ENCODE results near the gene E4F1.
"Not testable (repeated sequence)": the region's sequence is repeated elsewhere in the genome, so short reads cannot be mapped to it uniquely, and the experiment has no call there.

Gene E4F1

DNA sequence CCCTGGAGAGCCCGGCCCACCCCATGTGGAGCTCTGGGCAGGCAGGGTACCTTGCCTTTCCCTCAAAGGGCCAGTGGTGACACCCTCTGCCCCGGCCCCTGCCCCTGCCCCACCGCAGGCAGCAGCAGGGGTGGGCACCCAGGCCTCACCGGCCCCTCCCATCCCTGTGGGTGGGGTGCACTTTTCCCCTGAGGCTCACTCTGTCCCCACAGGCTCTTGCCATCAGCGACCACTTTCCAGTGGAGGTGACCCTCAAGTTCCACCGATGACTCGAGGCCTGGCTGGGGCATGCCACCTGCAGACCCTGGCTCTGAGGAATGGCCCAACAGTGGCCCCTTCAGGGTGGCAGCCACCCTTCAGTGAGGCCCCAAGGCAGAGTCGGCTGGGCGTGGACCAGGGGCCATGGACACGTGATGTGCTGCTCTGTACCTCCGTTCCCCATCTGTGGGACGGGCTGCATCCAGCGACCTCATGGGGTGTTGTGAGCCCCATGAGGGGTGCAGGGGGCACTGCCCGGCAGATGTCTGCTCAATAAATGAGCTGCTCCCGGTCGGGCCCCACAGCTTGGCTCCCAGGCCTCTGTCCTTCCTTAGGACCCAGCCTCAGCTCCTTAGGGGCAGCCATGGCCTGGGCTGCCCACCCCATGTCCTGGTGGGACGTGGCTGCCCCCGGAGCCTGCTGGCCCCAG is 14.9 kb downstream of the E4F1 start:
- no peak overlapping the region for H3K4me3 Mint-ChIP-seq
- no peaks in the 10 kb centered on the region for H3K4me1 Mint-ChIP-seq
- DNase-seq (ENCODE audit: low spot score in 2 of 2) (no peak), ATAC-seq (no peak)
- peaks cover 34% of the 10 kb centered on the region for H3K36me3 Mint-ChIP-seq
- no peak overlapping the region for H3K27ac Mint-ChIP-seq
- no peaks in the 10 kb centered on the region for H3K9me3 Mint-ChIP-seq

DNA sequence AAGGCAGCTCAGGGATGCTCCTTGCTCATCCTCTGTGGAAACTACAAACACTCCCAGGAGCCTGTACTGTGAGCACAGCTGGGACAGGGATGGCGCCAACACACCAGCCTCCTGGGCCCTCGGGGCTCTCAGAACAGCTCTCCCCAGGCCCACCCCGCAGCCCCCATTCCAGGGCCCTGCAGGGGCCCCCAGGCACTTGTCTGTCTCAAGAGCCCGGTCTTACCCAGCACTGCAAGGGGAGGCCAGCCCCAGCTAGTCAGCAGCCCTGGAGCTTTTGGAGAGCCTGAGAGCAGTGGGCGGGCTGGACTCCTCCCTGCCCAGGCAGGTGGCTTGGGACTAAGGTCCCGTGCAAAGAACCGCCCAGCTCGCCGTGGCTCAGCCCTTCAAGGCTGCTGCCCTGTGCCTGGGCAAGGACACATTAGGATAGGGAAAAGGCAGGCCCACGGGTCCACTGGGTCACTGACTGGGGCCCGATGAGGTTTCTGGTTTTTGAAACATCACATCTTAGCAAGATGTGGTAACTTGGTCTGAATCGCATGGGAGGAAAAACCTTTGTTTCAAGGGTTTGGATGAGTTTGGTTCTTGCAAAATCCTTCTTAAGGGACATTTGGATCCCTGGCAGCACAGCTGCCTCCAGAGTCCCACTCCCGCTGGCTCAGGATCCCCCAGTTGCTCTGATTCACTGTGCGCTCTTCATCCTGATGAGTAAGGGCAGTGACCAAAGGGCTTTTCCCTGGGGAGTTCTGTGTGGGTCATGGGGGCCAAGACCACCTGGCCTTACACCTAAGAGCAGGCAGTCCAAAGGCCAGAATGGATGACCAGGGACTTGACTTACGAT is 15.7 kb downstream of the E4F1 start:
- ATAC-seq (no peak), DNase-seq (ENCODE audit: low spot score in 2 of 2) (no peak)
- H3K27ac Mint-ChIP-seq: no peak overlapping the region
- H3K36me3 Mint-ChIP-seq: peaks cover 28% of the 10 kb centered on the region
- H3K9me3 Mint-ChIP-seq: no peaks in the 10 kb centered on the region
- no peak overlapping the region for H3K4me3 Mint-ChIP-seq
- no peaks in the 10 kb centered on the region for H3K4me1 Mint-ChIP-seq

GRCh38 chr16:2240331-2240730 is 16.9 kb downstream of the E4F1 start:
- H3K4me3 Mint-ChIP-seq, H3K27ac Mint-ChIP-seq, H3K4me1 Mint-ChIP-seq: not testable (repeated sequence)

DNA sequence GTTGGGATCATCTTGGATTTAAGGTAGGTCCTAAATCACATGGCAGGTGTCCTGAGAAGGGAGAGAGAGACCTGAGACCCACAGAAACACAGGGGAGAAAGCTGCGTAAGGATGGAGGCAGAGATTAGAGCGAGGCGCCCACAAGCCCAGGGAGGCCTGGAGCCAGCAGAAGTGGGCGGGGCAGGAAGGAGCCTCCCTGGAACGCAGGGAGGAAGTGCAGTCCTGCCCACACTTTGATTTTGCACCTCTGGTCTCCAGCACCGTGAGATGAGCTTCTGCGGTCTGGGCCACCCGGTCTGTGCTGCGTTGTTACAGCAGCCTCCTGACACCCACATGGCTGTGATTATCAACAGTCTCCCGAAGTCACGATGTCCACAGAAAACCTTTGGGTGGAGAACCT is 19.2 kb downstream of the E4F1 start:
- Mint-ChIP-seq H3K36me3 (peaks cover 40% of the 10 kb centered on the region), H3K27ac (peak overlapping the region; percentile 26)
- ATAC-seq: no peak

More at GRCh38 chr16:2240331-2240730, 16.9 kb downstream of the E4F1 start:
- peaks cover 25% of the 10 kb centered on the region for H3K36me3 Mint-ChIP-seq
- H3K9me3 Mint-ChIP-seq; DNase-seq (ENCODE audit: low spot score in 2 of 2); ATAC-seq: not testable (repeated sequence)

GRCh38 chr16:2243031-2243528 is 19.7 kb downstream of the E4F1 start:
- ATAC-seq: no peak
- peaks cover 45% of the 10 kb centered on the region for H3K36me3 Mint-ChIP-seq

More for the DNA sequence above, 19.2 kb downstream of the E4F1 start:
- H3K4me1 Mint-ChIP-seq: no peaks in the 10 kb centered on the region
- H3K4me3 Mint-ChIP-seq: no peak overlapping the region
- no peaks in the 10 kb centered on the region for H3K9me3 Mint-ChIP-seq
- DNase-seq (ENCODE audit: low spot score in 2 of 2): no peak

GRCh38 chr16:2243781-2244180 is 20.4 kb downstream of the E4F1 start:
- no peak for ATAC-seq
- no peak for DNase-seq (ENCODE audit: low spot score in 2 of 2)
- Mint-ChIP-seq H3K4me3 (no peak overlapping the region), H3K9me3 (no peaks in the 10 kb centered on the region), H3K4me1 (no peaks in the 10 kb centered on the region), H3K36me3 (peaks cover 48% of the 10 kb centered on the region), H3K27ac (no peak overlapping the region)

More at GRCh38 chr16:2243031-2243528, 19.7 kb downstream of the E4F1 start:
- no peak overlapping the region for H3K4me3 Mint-ChIP-seq
- H3K27ac Mint-ChIP-seq: no peak overlapping the region
- no peaks in the 10 kb centered on the region for H3K9me3 Mint-ChIP-seq
- DNase-seq (ENCODE audit: low spot score in 2 of 2): no peak
- no peaks in the 10 kb centered on the region for H3K4me1 Mint-ChIP-seq

- ATAC-seq: no peak
- no peaks in the 10 kb centered on the region for H3K9me3 Mint-ChIP-seq
Observed at GRCh38 chr16:2244301-2244700, 20.9 kb downstream of the E4F1 start.

DNA sequence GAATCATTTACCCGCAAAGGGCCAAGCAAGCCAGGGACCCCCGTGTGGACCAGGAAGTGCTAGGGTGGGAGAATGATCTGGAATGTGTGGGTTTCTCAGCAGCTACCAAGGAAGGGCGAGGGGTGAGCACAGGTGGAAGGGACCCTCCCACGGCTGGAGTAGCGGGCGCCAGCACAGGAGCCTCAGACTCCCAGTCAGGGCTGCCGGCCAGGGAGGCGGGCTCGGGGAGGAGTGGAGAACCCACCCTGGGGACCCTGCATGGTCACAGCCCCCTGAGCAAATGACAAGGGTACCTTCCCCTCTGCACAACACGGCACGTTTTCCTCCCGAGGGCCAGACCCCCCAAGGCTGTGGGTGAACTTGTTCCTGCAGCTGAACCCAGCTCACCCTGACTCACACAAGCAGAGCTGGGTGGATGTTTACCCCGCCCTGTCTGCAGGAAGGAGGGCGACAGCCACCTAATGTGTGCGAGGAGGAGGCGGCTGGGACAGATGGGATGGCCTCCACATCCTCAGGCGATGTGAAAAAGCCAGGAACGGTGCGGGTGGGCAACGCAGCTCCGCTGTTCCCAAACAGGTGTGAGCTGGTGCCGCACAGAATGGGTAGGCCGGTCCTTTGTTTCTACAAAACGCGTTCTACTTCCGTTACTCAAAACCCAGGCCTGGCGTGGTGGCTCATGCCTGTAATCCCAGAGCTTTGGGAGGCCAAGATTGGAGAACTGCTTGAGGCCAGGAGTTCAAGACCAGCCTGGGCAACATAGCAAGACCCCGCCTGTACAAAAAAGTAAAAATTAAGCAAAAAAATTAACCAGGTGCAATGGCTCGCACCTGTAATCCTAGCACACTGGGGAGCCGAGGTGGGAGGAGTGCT is 21.8 kb downstream of the E4F1 start:
- peaks cover 51% of the 10 kb centered on the region for H3K36me3 Mint-ChIP-seq
- no peak overlapping the region for H3K27ac Mint-ChIP-seq
- no peak for DNase-seq (ENCODE audit: low spot score in 2 of 2)
- no peaks in the 10 kb centered on the region for H3K4me1 Mint-ChIP-seq
- ATAC-seq: no peak
- H3K9me3 Mint-ChIP-seq: no peaks in the 10 kb centered on the region
- no peak overlapping the region for H3K4me3 Mint-ChIP-seq

More at GRCh38 chr16:2244301-2244700, 20.9 kb downstream of the E4F1 start:
- Mint-ChIP-seq H3K36me3 (peaks cover 54% of the 10 kb centered on the region), H3K27ac (no peak overlapping the region), H3K4me1 (no peaks in the 10 kb centered on the region), H3K4me3 (no peak overlapping the region)
- DNase-seq (ENCODE audit: low spot score in 2 of 2): no peak

DNA sequence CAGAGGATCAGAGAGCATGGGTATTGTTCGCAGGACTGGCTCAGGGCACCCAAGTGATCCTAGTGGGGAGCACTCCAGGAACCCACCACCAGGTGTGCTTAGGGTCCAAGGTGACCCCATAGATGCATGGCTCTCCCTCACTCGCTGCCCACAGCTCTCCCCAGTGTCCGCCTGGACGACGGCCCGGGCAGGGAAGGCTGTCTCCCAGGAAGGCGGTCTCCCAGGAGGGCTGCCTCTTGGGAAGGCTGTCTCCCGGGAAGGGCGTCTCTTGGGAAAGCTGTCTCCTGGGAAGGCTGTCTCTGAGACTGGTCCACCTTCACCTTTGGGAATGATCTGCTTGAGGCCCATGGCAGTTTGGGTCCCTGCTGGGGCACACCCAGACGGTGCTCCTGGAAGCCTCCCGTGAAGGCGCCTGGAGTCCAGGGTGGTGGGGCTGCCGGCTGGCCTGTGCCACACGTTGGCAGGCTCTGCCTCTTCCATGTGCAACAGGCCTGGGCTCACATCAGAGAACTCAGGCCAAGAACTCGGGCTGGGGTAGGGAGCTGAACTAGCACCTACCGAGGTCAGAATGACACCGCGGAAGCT is 23.0 kb downstream of the E4F1 start:
- ATAC-seq: no peak
- no peak for DNase-seq (ENCODE audit: low spot score in 2 of 2)
- Mint-ChIP-seq H3K36me3 (peaks cover 55% of the 10 kb centered on the region), H3K27ac (no peak overlapping the region), H3K9me3 (no peaks in the 10 kb centered on the region), H3K4me3 (no peak overlapping the region), H3K4me1 (no peaks in the 10 kb centered on the region)

DNA sequence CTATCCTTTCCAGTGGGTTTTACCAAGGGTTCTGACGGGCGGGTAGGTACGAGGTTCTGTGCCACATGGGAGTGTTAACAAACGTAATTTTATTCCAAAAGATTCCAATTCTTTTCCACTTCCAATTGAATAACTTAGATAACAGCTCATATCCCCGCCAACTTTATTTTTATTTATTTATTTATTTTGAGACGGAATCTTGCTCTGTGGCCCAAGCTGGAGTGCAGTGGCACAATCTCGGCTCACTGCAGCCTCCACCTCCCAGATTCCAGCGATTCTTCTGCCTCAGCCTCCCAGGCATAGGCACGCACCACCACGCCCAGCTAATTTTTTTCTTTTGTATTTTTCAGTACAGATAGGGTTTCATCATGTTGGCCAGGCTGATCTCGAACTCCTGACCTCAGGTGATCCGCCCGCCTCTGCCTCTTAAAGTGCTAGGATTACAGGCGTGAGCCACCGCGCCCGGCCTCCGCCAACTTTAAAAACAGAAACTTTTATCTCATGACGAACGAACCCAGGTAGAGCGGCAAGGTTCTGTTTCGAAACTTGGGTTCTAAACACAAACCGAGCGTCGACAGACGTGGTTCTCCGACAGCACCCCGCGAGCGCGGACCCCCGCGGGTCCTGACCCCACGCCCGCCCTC is 27.4 kb downstream of the E4F1 start:
- H3K27ac Mint-ChIP-seq: peak overlapping the region; percentile 81
- peak; percentile 3 for ATAC-seq
- H3K36me3 Mint-ChIP-seq: peaks cover 78% of the 10 kb centered on the region
- H3K9me3 Mint-ChIP-seq: no peaks in the 10 kb centered on the region
- H3K4me1 Mint-ChIP-seq: no peaks in the 10 kb centered on the region
- DNase-seq (ENCODE audit: low spot score in 2 of 2): no peak
- peak overlapping the region; percentile 78 for H3K4me3 Mint-ChIP-seq

DNA sequence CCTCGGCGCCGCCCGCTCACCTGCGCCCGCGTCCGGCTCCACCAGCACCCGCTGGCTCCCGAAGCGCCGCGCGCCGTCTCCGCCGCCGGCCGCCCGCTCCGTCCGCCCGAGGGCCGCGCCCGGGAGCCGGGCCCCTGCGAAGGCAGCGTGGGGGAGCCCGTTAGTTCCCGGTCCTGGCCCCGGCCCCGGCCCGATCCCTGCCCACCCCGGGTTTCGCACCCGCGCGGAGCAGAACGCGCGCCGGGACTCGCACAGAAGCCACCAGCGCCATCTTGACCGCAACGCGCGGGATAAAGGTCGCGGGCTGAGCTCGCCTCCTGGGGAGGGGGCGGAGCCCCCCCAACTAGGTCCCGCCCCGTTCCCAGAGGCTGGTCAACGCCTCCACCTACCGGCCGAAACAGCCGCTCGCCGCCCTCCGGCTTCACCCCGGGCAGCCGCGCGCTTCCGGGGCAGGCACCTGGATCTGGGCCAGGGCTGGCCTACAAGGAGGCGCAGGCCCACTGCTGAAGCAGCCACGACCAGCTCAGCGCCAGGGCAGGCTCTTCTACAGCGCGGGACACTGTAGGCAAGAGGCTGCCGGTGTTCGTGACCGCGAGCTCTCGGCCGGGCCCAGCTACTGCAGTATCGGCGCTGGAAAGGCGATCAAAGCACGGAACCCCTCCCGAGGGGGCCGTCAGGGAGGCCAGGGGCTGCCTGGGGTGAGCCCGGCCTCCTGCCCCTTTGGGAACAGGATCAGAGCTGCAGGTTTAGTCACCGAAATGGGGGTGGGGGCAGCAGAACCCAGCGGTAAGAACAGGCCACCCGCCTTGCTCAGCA is 28.1 kb downstream of the E4F1 start, which contains the start of gene ECI1:
ECI1 (minus strand) TSS at position 292 of the 816 bp plus-strand sequence; CDS start at position 271, 21 bp downstream.
- peak; percentile 76 to 95 for DNase-seq (ENCODE audit: low spot score in 2 of 2)
- H3K4me1 Mint-ChIP-seq: no peaks in the 10 kb centered on the region
- peaks cover 78% of the 10 kb centered on the region for H3K36me3 Mint-ChIP-seq
- no peaks in the 10 kb centered on the region for H3K9me3 Mint-ChIP-seq
- peak within 1 kb of the TSS; percentile 81 for H3K27ac Mint-ChIP-seq
- H3K4me3 Mint-ChIP-seq: peak within 1 kb of the TSS; percentile 78
- ATAC-seq: peak; percentile 90

GRCh38 chr16:2252806-2253148 is 29.4 kb downstream of the E4F1 start:
- Mint-ChIP-seq H3K4me3 (no peak overlapping the region), H3K9me3 (no peaks in the 10 kb centered on the region), H3K36me3 (peaks cover 85% of the 10 kb centered on the region), H3K27ac (peak overlapping the region; percentile 54), H3K4me1 (no peaks in the 10 kb centered on the region)
- ATAC-seq (no peak), DNase-seq (ENCODE audit: low spot score in 2 of 2) (no peak)

GRCh38 chr16:2253293-2253692 is 29.9 kb downstream of the E4F1 start:
- H3K36me3 Mint-ChIP-seq: peaks cover 85% of the 10 kb centered on the region
- ATAC-seq (no peak), DNase-seq (ENCODE audit: low spot score in 2 of 2) (no peak)
- H3K27ac Mint-ChIP-seq: peak overlapping the region; percentile 10
- H3K4me3 Mint-ChIP-seq: no peak overlapping the region
- no peaks in the 10 kb centered on the region for H3K9me3 Mint-ChIP-seq
- no peaks in the 10 kb centered on the region for H3K4me1 Mint-ChIP-seq
